Ureter (tissue), 1 donor: Measurements from ENCODE around the gene ARHGAP33. TPM values are rescaled to one million over a fixed set of nuclear protein-coding genes. Genes with fewer than 3 reads are reported as not detected.
A peak's percentile ranks its signal among the peaks of the same experiment; 100 is the strongest.

Experiments
- DNase-seq: peaks from one replicate; pipeline ENCODE4 v3.0.0-alpha.2; 2020; ENCODE audit warnings: low spot score
- total RNA-seq: library from RNA; stranded (reverse); gene quantifications from one replicate; pipeline ENCODE4 v1.2.4, GENCODE V29; 2023
- donor health status: DM: yes; HTN: yes; CAD: no.

ARHGAP33 gene
- total RNA-seq, 1 donor from 2014 or later = 17.8 TPM

GRCh38 chr19:35777086-35777841 lies 1.9 kb downstream of the ARHGAP33 start:
- DNase-seq = peak; percentile 34

GRCh38 chr19:35777961-35778360 lies 2.6 kb downstream of the ARHGAP33 start:
- DNase-seq = no peak

GRCh38 chr19:35779033-35779432 lies 3.7 kb downstream of the ARHGAP33 start:
- no peak for DNase-seq

GRCh38 chr19:35780058-35780457 lies 4.7 kb downstream of the ARHGAP33 start:
- no peak for DNase-seq

- no peak for DNase-seq
These were observed 5.4 kb downstream of the ARHGAP33 start for GRCh38 chr19:35780717-35781116.

GRCh38 chr19:35781650-35782049 lies 6.3 kb downstream of the ARHGAP33 start:
- no peak for DNase-seq

- no peak for DNase-seq
These were observed 7.2 kb downstream of the ARHGAP33 start for GRCh38 chr19:35782589-35782988.

GRCh38 chr19:35783469-35784434 lies 8.4 kb downstream of the ARHGAP33 start:
- no peak for DNase-seq

- DNase-seq = no peak
These were observed 9.4 kb downstream of the ARHGAP33 start for GRCh38 chr19:35784503-35785338.

- DNase-seq = no peak
These were observed 9.9 kb downstream of the ARHGAP33 start for GRCh38 chr19:35785339-35785627.

GRCh38 chr19:35786299-35787160 lies 11.2 kb downstream of the ARHGAP33 start:
- DNase-seq = no peak

GRCh38 chr19:35787227-35787799 lies 11.9 kb downstream of the ARHGAP33 start:
- no peak for DNase-seq

GRCh38 chr19:35788205-35788960 lies 13.0 kb downstream of the ARHGAP33 start:
- DNase-seq = no peak

GRCh38 chr19:35789195-35789977 lies 14.0 kb downstream of the ARHGAP33 start:
- DNase-seq = no peak

- no peak for DNase-seq
These were observed 14.9 kb downstream of the ARHGAP33 start for GRCh38 chr19:35789978-35790944.

GRCh38 chr19:35790981-35791813 lies 15.8 kb downstream of the ARHGAP33 start:
- DNase-seq = no peak

GRCh38 chr19:35791814-35792279 lies 16.5 kb downstream of the ARHGAP33 start:
- DNase-seq = no peak
